Gastroesophageal sphincter (tissue), 4 donors: Measurements from ENCODE around the gene EPB41L4B. TPM values are rescaled to one million over a fixed set of nuclear protein-coding genes. Genes with fewer than 3 reads are reported as not detected.

Source experiments
- ATAC-seq: fragments of 150-250 bp; one replicate; pipeline ENCODE4 v1.9.1; 2016; ENCODE audit warnings: mild to moderate bottlenecking, moderate library complexity
- H3K27ac ChIP-seq, 4 donors: fragments of 200-600 bp; sonication (generic) in 3 of 4; 1 replicate in 3 of 4; 2 replicates in 1 of 4; pipeline ENCODE4 v1.5.1; 2016 to 2019
- H3K27me3 ChIP-seq: fragments of 200-600 bp; sonication (generic); one replicate; pipeline ENCODE4 v1.5.1; 2019
- H3K36me3 ChIP-seq, 2 donors: fragments of 200-600 bp; sonication (generic); one replicate each; pipeline ENCODE4 v1.5.1; 2019; ENCODE audit warnings: control low read depth in 1 of 2
- H3K4me1 ChIP-seq, 3 donors: fragments of 200-600 bp; sonication (generic); 1 replicate in 2 of 3; 2 replicates in 1 of 3; pipeline ENCODE4 v1.5.1; 2016 to 2019; ENCODE audit warnings: control low read depth in 2 of 3
- H3K4me3 ChIP-seq, 2 donors: fragments of 200-600 bp; sonication (generic); one replicate each; pipeline ENCODE4 v1.5.1; 2019; ENCODE audit warnings: mild to moderate bottlenecking in 1 of 2, moderate library complexity in 1 of 2
- H3K9me3 ChIP-seq, 3 donors: fragments of 200-600 bp; sonication (generic); one replicate each; pipeline ENCODE4 v1.5.1; 2017 to 2019; ENCODE audit warnings: control low read depth in 2 of 3
- CTCF ChIP-seq, 4 experiments: fragments of 200-600 bp in 2 of 4; fragments of 450-650 bp in 2 of 4; sonication (generic) in 1 of 4; IDR thresholded peaks; one replicate each; pipeline ENCODE4 v1.5.1; 2017 to 2019; ENCODE audit warnings: antibody characterized with exemption in 4 of 4, mild to moderate bottlenecking in 2 of 4, moderate library complexity in 2 of 4
- EP300 ChIP-seq: sonication (generic); formaldehyde crosslinking; IDR thresholded peaks from one replicate; pipeline ENCODE4 v1.6.1; 2017; ENCODE audit warnings: antibody characterized with exemption, mild to moderate bottlenecking
- POLR2A ChIP-seq, 2 donors: fragments of 450-650 bp; IDR thresholded peaks; one replicate each; pipeline ENCODE4 v1.6.1; 2017; ENCODE audit warnings: antibody characterized with exemption in 2 of 2, mild to moderate bottlenecking in 2 of 2, moderate library complexity in 1 of 2
- POLR2AphosphoS5 ChIP-seq: sonication (generic); formaldehyde crosslinking; IDR thresholded peaks from one replicate; pipeline ENCODE4 v1.6.1; 2017; ENCODE audit warnings: antibody characterized with exemption
- WGBS, 2 donors: methylation state at CpG; one replicate each; pipeline ENCODE4 v1.1.5; 2018; ENCODE audit warnings: low coverage in 1 of 2; 5-methylcytosine and 5-hydroxymethylcytosine counted together
- total RNA-seq, 4 donors: library from RNA; depleted of rRNA; stranded (reverse); fragments of >200 nt; gene quantifications; one replicate each; pipeline ENCODE4 v1.1.0, GENCODE V29; 2016

The EPB41L4B gene
- total RNA-seq, 4 donors from 2014 or later, result 1.2 to 1.7 (median 1.4) TPM; not detected in 1

- no peak for ATAC-seq
- H3K27me3 ChIP-seq, result no peaks in the 10 kb centered on the region
- no peak overlapping the region for H3K4me3 ChIP-seq
- WGBS, 2 donors, result 90 to 93% methylated on average over 3 to 6 of the region's 6 CpGs
- H3K4me1 ChIP-seq, result no peaks in the 10 kb centered on the region
- no peaks in the 10 kb centered on the region for H3K36me3 ChIP-seq
- no peaks in the 10 kb centered on the region for H3K9me3 ChIP-seq
- H3K27ac ChIP-seq, result no peak overlapping the region
- TF ChIP-seq CTCF (IDR thresholded peaks at IDR 0.05), result no peak
- TF ChIP-seq POLR2A (IDR thresholded peaks at IDR 0.05), result no peak
- TF ChIP-seq EP300, result no peak
- no peak for TF ChIP-seq POLR2AphosphoS5
Observed at GRCh38 chr9:109214414-109214813, 106.4 kb downstream of the EPB41L4B start.

GRCh38 chr9:109213285-109214121 lies 107.4 kb downstream of the EPB41L4B start:
- Histone ChIP-seq H3K4me1 (no peaks in the 10 kb centered on the region), H3K27ac (no peak overlapping the region), H3K9me3 (no peaks in the 10 kb centered on the region), H3K27me3 (no peaks in the 10 kb centered on the region), H3K36me3 (no peaks in the 10 kb centered on the region), H3K4me3 (no peak overlapping the region)
- WGBS, 2 donors, result 60 to 86% methylated on average over 4 to 11 of the region's 11 CpGs
- ATAC-seq, result no peak
- no peak for TF ChIP-seq POLR2A (IDR thresholded peaks at IDR 0.05)

GRCh38 chr9:109212768-109213167 lies 108.1 kb downstream of the EPB41L4B start:
- Histone ChIP-seq H3K9me3 (no peaks in the 10 kb centered on the region), H3K36me3 (no peaks in the 10 kb centered on the region), H3K27me3 (no peaks in the 10 kb centered on the region), H3K4me3 (no peak overlapping the region), H3K27ac (no peak overlapping the region), H3K4me1 (no peaks in the 10 kb centered on the region)
- WGBS, 2 donors, result 84 to 92% methylated on average over 2 to 4 of the region's 4 CpGs
- ATAC-seq, result no peak
- TF ChIP-seq EP300 (no peak), POLR2A (IDR thresholded peaks at IDR 0.05) (no peak), CTCF (IDR thresholded peaks at IDR 0.05) (no peak), POLR2AphosphoS5 (no peak)

- Histone ChIP-seq H3K27me3 (no peaks in the 10 kb centered on the region), H3K4me1 (no peaks in the 10 kb centered on the region), H3K27ac (no peak overlapping the region), H3K4me3 (no peak overlapping the region), H3K36me3 (no peaks in the 10 kb centered on the region), H3K9me3 (no peaks in the 10 kb centered on the region)
- TF ChIP-seq POLR2AphosphoS5, result no peak
- no peak for TF ChIP-seq POLR2A (IDR thresholded peaks at IDR 0.05)
- TF ChIP-seq CTCF (IDR thresholded peaks at IDR 0.05), result no peak
- TF ChIP-seq EP300, result no peak
- 80% methylated on average over 1 of the region's 2 CpGs; no CpG with 5 or more reads in 1 of the 2 donors for WGBS, 2 donors
- ATAC-seq, result no peak
Observed at GRCh38 chr9:109206670-109207069, 114.2 kb downstream of the EPB41L4B start.

GRCh38 chr9:109205526-109205925 lies 115.3 kb downstream of the EPB41L4B start:
- Histone ChIP-seq H3K36me3 (no peaks in the 10 kb centered on the region), H3K27me3 (no peaks in the 10 kb centered on the region), H3K4me3 (no peak overlapping the region), H3K4me1 (no peaks in the 10 kb centered on the region), H3K9me3 (no peaks in the 10 kb centered on the region), H3K27ac (no peak overlapping the region)
- WGBS, 2 donors, result 69 to 75% methylated on average over 1 of the region's 1 CpG
- TF ChIP-seq EP300, result no peak
- no peak for ATAC-seq

- TF ChIP-seq POLR2AphosphoS5 (no peak), POLR2A (IDR thresholded peaks at IDR 0.05) (no peak), CTCF (IDR thresholded peaks at IDR 0.05) (no peak), EP300 (no peak)
- H3K4me1 ChIP-seq, result no peaks in the 10 kb centered on the region
- no peaks in the 10 kb centered on the region for H3K36me3 ChIP-seq
- 84 to 87% methylated on average over 2 to 3 of the region's 4 CpGs for WGBS, 2 donors
- ATAC-seq, result no peak
- no peak overlapping the region for H3K27ac ChIP-seq
- H3K27me3 ChIP-seq, result no peaks in the 10 kb centered on the region
- H3K4me3 ChIP-seq, result no peak overlapping the region
- H3K9me3 ChIP-seq, result no peaks in the 10 kb centered on the region
Observed at GRCh38 chr9:109203761-109204360, 117.0 kb downstream of the EPB41L4B start.
